OCI-LY7 (cell line): ENCODE results near the gene ZNF469.

ENCODE experiments used
- CTCF ChIP-seq: fragments of 200-600 bp; sonication (generic); conservative IDR thresholded peaks from 2 replicates; pipeline ENCODE4 v1.5.1; 2014; ENCODE audit warnings: mild to moderate bottlenecking, antibody characterized with exemption, low read length, moderate library complexity, mixed read lengths
- EZH2phosphoT487 ChIP-seq: fragments of 200-600 bp; sonication (generic); IDR thresholded peaks from 2 replicates; pipeline ENCODE4 v1.6.1; 2018; ENCODE audit warnings: low read depth, borderline replicate concordance, mild to moderate bottlenecking, mixed run types, antibody characterized with exemption, low read length, moderate library complexity, mixed read lengths

GRCh38 chr16:88367560-88367959, 15.2 kb upstream of the ZNF469 start:
- TF ChIP-seq CTCF, result no peak
- TF ChIP-seq EZH2phosphoT487, result no peak
